GM12873 (cell line): ENCODE measurements around the gene CASKIN1.

Experiments
- CTCF ChIP-seq: IDR thresholded peaks from 2 replicates; pipeline ENCODE4 v1.5.1; 2012; ENCODE audit warnings: low read depth, mild to moderate bottlenecking, moderate library complexity, low read length, control low read depth; ENCODE audit not compliant: insufficient read depth; ENCODE audit errors: missing control alignments

The CASKIN1 gene

DNA sequence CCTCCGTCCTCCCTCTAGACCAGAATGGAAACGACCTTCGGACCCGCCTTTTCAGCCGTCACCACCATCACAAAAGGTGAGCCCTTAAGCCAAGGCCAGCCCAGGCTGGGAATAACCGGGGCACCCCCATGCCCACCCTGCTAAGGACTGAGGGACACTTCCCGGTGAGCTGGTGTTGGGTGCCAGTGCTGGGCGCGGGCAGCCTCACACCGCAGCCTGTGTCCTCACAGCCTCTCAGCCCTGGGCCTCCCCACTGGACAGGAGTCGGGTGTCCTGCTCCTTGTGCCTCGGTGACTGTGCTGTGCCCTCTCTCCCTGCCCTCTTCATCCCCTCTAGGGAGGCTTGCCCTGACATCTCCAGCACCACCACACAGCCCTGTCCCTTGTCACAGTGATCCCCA, 30.5 kb downstream of the CASKIN1 start:
- no peak for TF ChIP-seq CTCF

DNA sequence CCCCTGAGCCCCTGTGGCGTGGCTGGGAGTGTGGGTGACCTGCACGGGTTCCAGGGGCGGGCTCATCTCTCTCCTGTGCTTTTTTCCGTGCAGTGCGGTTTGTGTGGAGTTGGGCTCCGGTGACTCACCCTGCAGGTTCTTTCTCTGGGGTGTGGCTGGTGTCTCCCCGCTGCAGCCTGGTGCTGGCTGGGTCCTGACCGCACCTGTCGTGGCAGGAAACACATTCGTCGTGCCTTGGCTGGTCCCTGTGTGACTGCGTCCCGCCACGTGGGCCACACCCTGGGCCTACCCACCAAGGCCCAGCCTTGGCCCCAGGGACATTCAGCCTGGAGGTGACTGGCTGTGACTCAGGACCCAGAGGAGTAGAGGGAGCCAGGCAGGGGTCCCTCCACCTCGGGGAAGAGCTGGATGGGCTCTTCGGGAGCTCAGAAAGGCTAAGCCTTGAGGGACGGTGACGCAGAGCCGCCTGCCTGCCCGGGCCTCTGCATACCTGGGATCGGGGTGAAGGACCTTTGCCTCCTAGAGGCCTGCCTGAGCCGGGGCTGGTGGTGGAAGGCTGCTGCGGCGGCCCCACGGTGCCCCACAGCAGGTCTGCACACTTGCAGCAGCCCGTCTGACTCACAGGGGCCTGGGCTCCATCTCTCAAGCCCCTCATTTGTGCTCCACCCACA, 33.1 kb downstream of the CASKIN1 start:
- no peak for TF ChIP-seq CTCF

DNA sequence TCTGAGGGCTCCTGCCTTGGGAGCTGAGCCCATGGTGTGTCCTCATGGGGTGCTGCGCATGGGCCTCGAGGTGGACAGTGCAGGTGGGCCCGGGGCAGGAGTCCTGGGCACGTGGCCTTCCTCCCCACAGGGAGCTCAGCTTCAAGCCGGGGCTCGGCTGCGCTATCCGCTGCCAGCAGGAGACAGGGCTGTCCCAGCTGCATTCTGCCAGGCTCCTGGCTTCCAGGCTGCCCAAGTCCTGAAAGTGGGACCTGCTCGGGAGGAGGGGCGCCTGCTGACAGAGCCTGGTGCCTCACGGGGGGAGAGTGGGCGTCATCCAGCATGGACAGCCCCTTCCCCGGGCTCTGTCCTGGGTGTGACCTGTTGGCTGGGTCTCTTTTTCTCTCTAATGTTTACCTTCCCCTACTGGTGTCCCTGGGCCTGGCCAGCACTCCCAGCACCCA, 33.7 kb downstream of the CASKIN1 start:
- no peak for TF ChIP-seq CTCF

DNA sequence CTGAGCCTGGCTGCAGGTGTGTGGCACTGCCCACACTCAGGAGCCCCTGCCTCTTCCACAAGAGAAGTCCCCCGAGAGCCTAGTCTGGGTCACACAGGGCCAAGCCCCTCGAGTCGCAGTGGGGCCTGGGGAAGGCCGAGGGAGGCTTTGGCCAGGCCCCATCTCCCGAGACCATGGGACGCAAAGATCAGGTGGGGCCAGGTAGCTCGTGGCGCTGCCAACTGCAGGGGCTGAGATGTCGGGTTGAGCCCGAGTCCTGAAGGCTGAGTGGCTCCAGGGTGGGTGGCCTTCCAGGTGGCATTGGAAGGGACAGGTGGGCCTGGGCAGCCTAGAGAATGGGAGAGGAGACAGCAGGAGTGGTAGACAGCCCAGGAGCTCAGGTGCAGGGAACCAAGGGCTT, 34.5 kb downstream of the CASKIN1 start:
- TF ChIP-seq CTCF, result no peak

GRCh38 chr16:2160915-2161551, 35.4 kb downstream of the CASKIN1 start:
- TF ChIP-seq CTCF, result no peak

DNA sequence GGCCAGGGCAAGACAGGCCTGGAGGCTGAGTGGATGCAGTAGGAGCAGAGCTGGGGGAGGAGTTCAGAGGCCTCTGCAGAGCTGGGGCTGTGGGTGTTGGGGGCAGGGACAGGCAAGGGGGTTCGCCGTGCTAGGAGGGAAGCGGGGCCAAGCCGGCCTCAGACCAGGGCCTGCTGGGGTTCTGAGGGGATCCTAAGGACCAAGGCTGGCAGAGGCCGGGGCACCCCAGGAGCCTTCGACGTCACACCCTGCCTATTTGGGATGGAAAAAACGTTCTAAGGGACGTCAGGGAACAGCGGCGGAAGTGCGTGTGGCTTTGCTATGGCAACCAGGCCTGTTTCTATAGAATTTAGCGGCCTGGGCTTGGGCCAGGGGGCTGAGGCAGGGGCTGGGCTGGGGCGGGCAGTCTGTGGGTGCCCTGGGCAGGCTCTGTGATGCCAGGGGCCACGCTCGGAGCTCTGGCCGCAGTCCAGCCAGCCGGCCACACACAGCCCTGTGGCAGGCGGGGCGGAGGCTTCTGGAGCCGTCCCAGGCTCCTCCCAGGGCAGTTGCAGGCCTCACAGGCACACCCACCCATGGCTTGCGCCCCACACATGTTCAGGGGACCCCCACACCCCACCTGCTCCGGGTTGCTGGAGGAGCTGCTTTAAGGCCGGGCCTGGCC, 37.1 kb downstream of the CASKIN1 start:
- TF ChIP-seq CTCF, result no peak

GRCh38 chr16:2158262-2158638, 38.2 kb downstream of the CASKIN1 start:
- no peak for TF ChIP-seq CTCF
